ENCODE results near the gene PUS10. TPM values are rescaled to one million over a fixed set of nuclear protein-coding genes. Genes with fewer than 3 reads are reported as not detected.

The PUS10 gene
- 8.0 and 10.2 TPM in 2 replicates for polyA plus RNA-seq (2011; rRNA removed)
- 6.0 and 7.2 TPM in 2 replicates for polyA minus RNA-seq (2011; rRNA and poly(A)+ RNA removed)

- Histone ChIP-seq H3K4me3 (ENCODE audit: low read depth, low read length) (peak within 1 kb of the TSS; percentile 73), H3K27me3 (ENCODE audit: control insufficient read depth, insufficient read depth, low read length) (no peaks in the 10 kb centered on the region), H3K27ac (ENCODE audit: low read depth, low read length) (peak within 1 kb of the TSS; percentile 81), H3K9me3 (ENCODE audit: control insufficient read depth, insufficient read depth, low read length) (peaks cover 6% of the 10 kb centered on the region)
- CTCF ChIA-PET = no interaction called here
- POLR2A ChIA-PET = interaction anchor here (0.7 to 0.9 kb wide), 2 partner anchors 10 to 234 kb away, joined by 3 read pairs; no protein-coding TSS in a partner anchor
- TF ChIP-seq, protein P1, sequence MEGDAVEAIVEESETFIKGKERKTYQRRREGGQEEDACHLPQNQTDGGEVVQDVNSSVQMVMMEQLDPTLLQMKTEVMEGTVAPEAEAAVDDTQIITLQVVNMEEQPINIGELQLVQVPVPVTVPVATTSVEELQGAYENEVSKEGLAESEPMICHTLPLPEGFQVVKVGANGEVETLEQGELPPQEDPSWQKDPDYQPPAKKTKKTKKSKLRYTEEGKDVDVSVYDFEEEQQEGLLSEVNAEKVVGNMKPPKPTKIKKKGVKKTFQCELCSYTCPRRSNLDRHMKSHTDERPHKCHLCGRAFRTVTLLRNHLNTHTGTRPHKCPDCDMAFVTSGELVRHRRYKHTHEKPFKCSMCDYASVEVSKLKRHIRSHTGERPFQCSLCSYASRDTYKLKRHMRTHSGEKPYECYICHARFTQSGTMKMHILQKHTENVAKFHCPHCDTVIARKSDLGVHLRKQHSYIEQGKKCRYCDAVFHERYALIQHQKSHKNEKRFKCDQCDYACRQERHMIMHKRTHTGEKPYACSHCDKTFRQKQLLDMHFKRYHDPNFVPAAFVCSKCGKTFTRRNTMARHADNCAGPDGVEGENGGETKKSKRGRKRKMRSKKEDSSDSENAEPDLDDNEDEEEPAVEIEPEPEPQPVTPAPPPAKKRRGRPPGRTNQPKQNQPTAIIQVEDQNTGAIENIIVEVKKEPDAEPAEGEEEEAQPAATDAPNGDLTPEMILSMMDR (IDR thresholded peaks at IDR 0.05; ENCODE audit: low read depth, low read length) = no peak
- DNase-seq (ENCODE audit: low read depth, low spot score) = peak; percentile 26
These were observed at the start of gene PUS10, which contains the start of gene PEX13 for GRCh38 chr2:61017556-61018317. PUS10 (minus strand) TSS chr2:61018255; CDS start chr2:61011890, 6,365 bp downstream. PEX13 (plus strand) TSS chr2:61017720; CDS start chr2:61017760, 40 bp downstream.

DNA sequence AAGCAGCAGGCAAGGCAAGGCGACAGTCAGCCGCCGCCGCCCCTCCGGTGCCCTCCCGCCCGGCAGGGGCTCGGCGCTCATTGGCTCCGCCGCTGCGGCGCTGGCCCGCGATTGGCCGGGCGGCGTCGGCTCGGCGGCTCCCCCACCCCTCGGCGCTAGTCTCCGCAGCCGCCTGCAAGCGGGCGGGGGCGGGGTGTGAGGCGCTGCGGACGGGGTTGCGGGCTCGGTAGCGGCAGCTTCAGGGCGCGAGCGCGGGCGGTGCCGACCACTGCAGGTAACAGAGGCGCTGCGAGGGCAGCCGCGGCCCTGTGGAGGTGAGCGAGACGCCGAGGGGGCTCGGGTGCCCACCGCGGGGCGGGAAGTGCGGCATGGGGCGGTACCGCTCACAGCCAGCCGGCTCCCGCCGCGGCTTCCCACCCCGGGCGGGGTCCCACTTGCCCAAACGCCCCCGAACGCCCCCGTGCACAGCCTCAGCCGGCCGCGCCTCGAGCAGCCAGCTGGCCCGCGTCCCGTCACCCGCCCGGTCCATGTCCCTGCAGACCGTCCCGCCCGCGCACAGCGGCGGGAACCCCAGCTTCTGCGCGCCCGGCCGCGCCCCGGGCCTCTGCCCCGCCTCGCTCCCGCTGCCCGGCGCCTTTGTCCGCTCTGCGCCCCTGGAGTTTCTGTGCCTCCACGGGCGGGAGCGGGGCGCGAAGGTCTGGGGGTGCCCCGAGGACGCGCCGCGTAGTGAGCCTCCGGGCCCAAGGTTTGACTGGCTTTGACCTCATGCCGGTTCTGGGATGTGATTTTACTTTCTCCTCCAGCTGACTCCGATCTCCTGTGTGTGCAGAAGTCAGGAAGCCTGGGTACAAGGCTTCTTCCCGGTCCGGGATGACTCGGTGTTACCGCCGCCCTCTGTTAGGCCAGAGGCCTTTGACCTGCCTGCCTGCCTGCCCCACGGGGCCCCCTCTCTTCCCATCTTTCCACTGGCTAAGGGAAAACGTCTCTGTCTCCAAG lies 48.0 kb upstream of the PUS10 start, which contains the start of gene SANBR:
Gene SANBR, plus strand, starts transcription at position 158 of the 996 bp plus-strand sequence. CDS start 4,480 bp downstream, outside the sequence.
- H3K9me3 ChIP-seq (ENCODE audit: control insufficient read depth, insufficient read depth, low read length) = no peaks in the 10 kb centered on the region
- H3K27me3 ChIP-seq (ENCODE audit: control insufficient read depth, insufficient read depth, low read length) = no peaks in the 10 kb centered on the region
- peak within 1 kb of the TSS; percentile 25 for H3K27ac ChIP-seq (ENCODE audit: low read depth, low read length)
- no peak for DNase-seq (ENCODE audit: low read depth, low spot score)
- ChIA-PET POLR2A (interaction anchor here (0.6 kb wide), 1 partner anchor 273 kb away, joined by 6 read pairs; no protein-coding TSS in a partner anchor), CTCF (interaction anchor here (0.5 to 1.0 kb wide), 2 partner anchors 14 to 47 kb away, joined by 3 to 4 read pairs; no protein-coding TSS in a partner anchor)
- TF ChIP-seq, protein P1 (IDR thresholded peaks at IDR 0.05; ENCODE audit: low read depth, low read length) = no peak
- H3K4me3 ChIP-seq (ENCODE audit: low read depth, low read length) = peak within 1 kb of the TSS; percentile 74

- ChIA-PET POLR2A (no interaction called here), CTCF (no interaction called here)
- Histone ChIP-seq H3K27ac (ENCODE audit: low read depth, low read length) (no peak overlapping the region), H3K4me3 (ENCODE audit: low read depth, low read length) (no peak overlapping the region), H3K27me3 (ENCODE audit: control insufficient read depth, insufficient read depth, low read length) (no peaks in the 10 kb centered on the region), H3K9me3 (ENCODE audit: control insufficient read depth, insufficient read depth, low read length) (no peaks in the 10 kb centered on the region)
- DNase-seq (ENCODE audit: low read depth, low spot score) = no peak
- TF ChIP-seq, protein P1 (IDR thresholded peaks at IDR 0.05; ENCODE audit: low read depth, low read length) = no peak
These were observed 41.3 kb upstream of the PUS10 start for GRCh38 chr2:61059382-61059781.

DNA sequence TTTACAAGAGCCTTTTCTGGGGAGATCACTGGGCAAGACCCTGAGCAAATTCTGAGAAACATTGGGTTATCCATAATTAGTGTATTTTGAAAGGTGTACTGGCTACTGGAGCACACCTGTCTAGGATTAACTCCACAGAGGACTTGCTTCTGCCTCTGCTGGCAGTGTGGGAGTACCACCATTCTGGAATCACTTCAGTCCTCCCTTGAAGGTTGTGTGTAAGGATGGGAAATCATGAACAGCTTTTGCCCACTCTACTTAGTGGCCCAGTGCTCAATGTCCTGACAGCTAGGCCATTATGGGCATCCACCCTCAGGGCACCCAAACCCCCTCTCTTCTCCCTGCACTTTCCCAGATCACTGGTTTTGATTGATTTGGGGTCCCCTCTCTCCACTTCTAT lies 39.5 kb upstream of the PUS10 start:
- Histone ChIP-seq H3K27me3 (ENCODE audit: control insufficient read depth, insufficient read depth, low read length) (no peaks in the 10 kb centered on the region), H3K9me3 (ENCODE audit: control insufficient read depth, insufficient read depth, low read length) (no peaks in the 10 kb centered on the region), H3K4me3 (ENCODE audit: low read depth, low read length) (no peak overlapping the region), H3K27ac (ENCODE audit: low read depth, low read length) (no peak overlapping the region)
- ChIA-PET CTCF (no interaction called here), POLR2A (interaction anchor here (0.6 kb wide), 1 partner anchor 31 kb away, joined by 3 read pairs; no protein-coding TSS in a partner anchor)
- no peak for DNase-seq (ENCODE audit: low read depth, low spot score)
- TF ChIP-seq, protein P1 (IDR thresholded peaks at IDR 0.05; ENCODE audit: low read depth, low read length) = no peak
